GM20000 (cell line): ENCODE results near the gene AQR.

Experiments used
- DNase-seq: peaks from one replicate; pipeline ENCODE4 v3.0.0; 2012; ENCODE audit warnings: low spot score
- CTCF ChIP-seq: IDR thresholded peaks from 2 replicates; pipeline ENCODE4 v1.5.1; 2012; ENCODE audit warnings: mild to moderate bottlenecking, control low read depth; ENCODE audit errors: extremely low read depth, missing control alignments

Gene AQR

DNA sequence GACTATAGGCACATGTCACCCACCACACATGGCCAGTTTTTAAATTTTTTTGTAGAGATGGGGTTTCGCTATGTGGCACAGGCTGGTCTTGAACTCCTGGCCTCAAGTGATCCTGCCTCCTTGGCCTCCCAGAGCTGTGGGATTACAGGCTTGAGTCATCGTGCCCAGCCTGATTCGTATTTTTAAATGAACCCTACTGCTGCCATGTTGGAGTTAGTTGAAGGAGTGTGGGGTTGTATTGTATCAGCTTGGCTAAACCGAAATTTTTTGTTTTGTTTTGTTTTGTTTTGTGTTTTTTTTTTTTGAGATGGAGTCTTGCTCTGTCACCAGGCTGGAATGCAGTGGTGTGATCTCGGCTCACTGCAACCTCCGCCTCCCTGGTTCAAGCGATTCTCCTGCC, 30.4 kb upstream of the AQR start:
- no peak for DNase-seq
- no peak for TF ChIP-seq CTCF

DNA sequence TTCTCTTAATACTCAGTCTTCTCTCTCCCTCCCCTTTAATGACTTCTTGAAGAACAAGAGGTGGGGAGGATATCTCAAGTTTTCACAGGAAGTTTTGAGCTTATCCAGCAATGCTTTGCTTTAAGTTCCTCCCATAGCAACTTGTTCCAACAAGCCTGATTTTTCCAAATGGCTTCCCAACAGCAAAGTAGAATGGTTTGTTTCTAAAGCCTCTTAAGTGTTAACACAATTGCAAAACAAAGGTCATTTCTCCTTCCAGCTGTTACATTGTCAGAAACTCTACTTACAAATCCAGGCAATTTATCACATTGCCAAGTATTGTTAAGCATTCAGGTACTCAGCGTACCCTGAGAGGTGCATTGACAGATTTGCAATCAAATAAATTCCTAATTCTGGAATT, 25.4 kb upstream of the AQR start:
- DNase-seq, result no peak
- TF ChIP-seq CTCF, result no peak

- no peak for TF ChIP-seq CTCF
- DNase-seq, result peak; percentile 79
Observed at GRCh38 chr15:34993877-34994276, 24.3 kb upstream of the AQR start.

- no peak for TF ChIP-seq CTCF
- no peak for DNase-seq
Observed at GRCh38 chr15:34993412-34993811, 23.9 kb upstream of the AQR start.

DNA sequence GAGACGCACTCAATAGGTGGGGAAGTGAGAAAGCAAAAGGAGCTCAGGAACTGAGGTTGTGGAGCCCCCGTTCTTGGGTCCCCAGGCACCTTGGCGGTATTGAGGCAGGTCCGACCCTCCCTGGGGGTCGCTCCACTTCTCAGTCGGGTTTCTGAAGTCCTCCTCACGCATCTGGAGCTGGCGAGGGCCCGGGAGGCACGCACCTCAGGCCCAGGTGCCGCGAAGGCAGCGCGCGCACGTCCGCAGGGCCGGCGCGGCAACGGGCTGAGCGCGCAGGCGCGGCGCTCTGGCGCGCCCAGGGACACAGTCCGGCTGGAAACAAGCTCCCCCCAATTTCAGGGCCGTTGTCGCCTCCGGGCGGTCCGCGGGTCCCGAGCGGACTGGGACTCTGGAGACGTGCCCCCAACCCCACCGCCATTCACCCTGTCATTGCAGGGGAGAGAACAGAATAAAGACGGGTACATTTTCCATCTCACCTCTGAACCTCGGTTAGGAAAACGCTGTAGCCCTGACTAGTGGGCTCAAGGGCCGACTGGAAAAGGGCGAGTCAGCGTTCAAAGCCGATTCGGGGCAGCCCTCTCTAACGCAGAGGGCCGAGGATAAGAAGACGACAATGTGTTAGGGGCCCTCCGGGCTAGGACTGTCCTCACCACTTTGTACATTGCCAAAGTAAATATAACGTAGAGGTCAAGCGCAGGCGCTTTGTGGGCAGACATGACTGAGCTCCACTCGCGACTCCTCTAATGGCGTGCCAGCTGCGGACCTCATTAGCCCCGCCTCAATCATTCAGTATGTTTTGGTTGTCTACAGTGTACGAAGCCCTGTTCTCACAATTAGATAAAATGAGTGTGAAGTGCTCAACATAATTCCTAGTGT, 18.7 kb upstream of the AQR start, which contains the start of gene ZNF770:
Gene ZNF770, minus strand, starts transcription at position 261 of the 876 bp plus-strand sequence. CDS start 4,853 bp downstream, outside the sequence.
- peak; percentile 85 for DNase-seq
- TF ChIP-seq CTCF, result no peak

DNA sequence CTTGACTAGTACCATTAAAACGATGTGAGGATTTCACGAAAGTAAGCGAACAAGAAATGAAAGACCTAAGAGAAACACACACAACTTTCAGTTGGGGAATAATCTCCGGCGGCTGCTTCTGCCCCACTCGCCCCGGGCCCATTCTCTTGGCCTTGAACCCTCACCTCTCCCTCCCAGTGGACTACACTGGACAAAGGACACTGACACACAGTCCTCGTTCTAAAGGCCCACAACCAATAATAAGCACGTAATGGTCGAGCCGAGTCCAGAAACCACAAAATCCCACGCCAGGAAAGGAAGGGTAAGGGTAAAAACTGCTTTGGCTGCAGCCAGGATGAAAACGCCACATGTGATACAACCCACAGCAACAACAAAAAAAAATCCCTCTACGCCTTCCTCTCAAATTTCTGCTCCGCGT, 18.1 kb upstream of the AQR start:
- no peak for TF ChIP-seq CTCF
- DNase-seq, result no peak

DNA sequence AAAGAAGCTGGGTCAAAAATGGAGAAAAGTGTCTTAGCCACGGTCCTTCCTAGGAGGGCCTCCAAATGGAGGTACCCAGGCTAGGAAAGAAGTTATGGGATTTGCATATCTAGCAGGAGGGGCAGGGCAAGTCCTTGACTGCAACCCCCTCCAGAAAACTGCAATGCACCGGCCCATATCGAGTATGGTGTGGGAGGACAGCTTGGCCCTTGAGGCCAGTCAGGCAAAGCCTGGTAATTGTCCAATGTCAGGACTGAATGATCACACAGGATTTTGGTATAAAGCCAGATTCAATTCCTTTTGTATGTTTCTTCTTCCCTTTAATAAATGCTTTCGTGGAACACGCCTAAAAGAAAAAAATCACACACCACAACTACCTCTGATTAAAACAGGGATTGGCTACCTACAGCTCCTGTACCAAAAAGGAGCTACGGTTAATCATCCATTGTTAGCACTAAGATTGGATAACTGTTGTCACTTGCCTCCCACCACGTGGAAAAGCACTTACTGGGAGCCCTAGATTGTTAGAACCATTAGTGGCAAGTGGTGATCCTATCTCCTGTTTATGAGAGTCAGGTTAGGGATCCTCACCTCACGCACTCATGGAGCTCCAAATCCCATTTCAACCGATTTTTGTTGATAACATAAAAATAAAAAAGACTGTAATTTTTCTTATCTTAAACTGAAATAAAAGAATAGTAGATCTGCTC, 17.4 kb upstream of the AQR start:
- DNase-seq, result no peak
- no peak for TF ChIP-seq CTCF
